Fibroblast of the aortic adventitia (primary cell): ENCODE results near the gene UVRAG. TPM values are rescaled to one million over a fixed set of nuclear protein-coding genes. Genes with fewer than 3 reads are reported as not detected.
"Not testable (repeated sequence)": the region's sequence is repeated elsewhere in the genome, so short reads cannot be mapped to it uniquely, and the experiment has no call there.

ENCODE experiments used
- DNase-seq: peaks from one replicate; pipeline ENCODE4 v3.0.0-alpha.2; 2010; ENCODE audit warnings: low read depth
- H3K4me3 ChIP-seq: 2 replicates; pipeline ENCODE4 v1.5.1; 2011; ENCODE audit warnings: low read depth, mild to moderate bottlenecking, control low read depth, low read length, moderate library complexity
- CTCF ChIP-seq: IDR thresholded peaks from 2 replicates; pipeline ENCODE4 v1.5.1; 2011; ENCODE audit warnings: mild to moderate bottlenecking, low read length, control low read depth, inconsistent platforms; ENCODE audit not compliant: insufficient read depth
- total RNA-seq: library from RNA; depleted of rRNA; stranded (reverse); fragments of >200 nt; gene quantifications from 2 replicates; pipeline ENCODE4 v1.2.3, GENCODE V29; 2012; ENCODE audit warnings: low replicate concordance

UVRAG gene
- total RNA-seq, 1 donor = 21.6 TPM

- DNase-seq = no peak
- H3K4me3 ChIP-seq = no peak overlapping the region
- no peak for TF ChIP-seq CTCF
Measured at GRCh38 chr11:75955443-75955842, 140.4 kb downstream of the UVRAG start.

- H3K4me3 ChIP-seq = no peak overlapping the region
- DNase-seq = no peak
- TF ChIP-seq CTCF = no peak
Measured at GRCh38 chr11:75959540-75959939, 144.5 kb downstream of the UVRAG start.

GRCh38 chr11:75964071-75964470 is 149.1 kb downstream of the UVRAG start:
- no peak for DNase-seq
- TF ChIP-seq CTCF = no peak
- H3K4me3 ChIP-seq = no peak overlapping the region

- no peak overlapping the region for H3K4me3 ChIP-seq
- no peak for TF ChIP-seq CTCF
- peak; percentile 95 for DNase-seq
Measured at GRCh38 chr11:75966537-75967287, 151.7 kb downstream of the UVRAG start.

GRCh38 chr11:75968021-75968625 is 153.1 kb downstream of the UVRAG start:
- H3K4me3 ChIP-seq = no peak overlapping the region
- peak; percentile 22 for DNase-seq
- no peak for TF ChIP-seq CTCF

GRCh38 chr11:75969626-75970308 is 154.8 kb downstream of the UVRAG start:
- no peak overlapping the region for H3K4me3 ChIP-seq
- TF ChIP-seq CTCF = no peak
- peak; percentile 70 for DNase-seq

GRCh38 chr11:75973710-75974109 is 158.7 kb downstream of the UVRAG start:
- DNase-seq, H3K4me3 ChIP-seq: not testable (repeated sequence)

GRCh38 chr11:75979075-75979474 is 164.1 kb downstream of the UVRAG start:
- not testable (repeated sequence) for DNase-seq, H3K4me3 ChIP-seq

GRCh38 chr11:75979479-75980027 is 164.5 kb downstream of the UVRAG start:
- not testable (repeated sequence) for DNase-seq, H3K4me3 ChIP-seq
